ENCODE results near the gene NLRP7.
"Not testable (repeated sequence)": the region's sequence is repeated elsewhere in the genome, so short reads cannot be mapped to it uniquely, and the experiment has no call there.

The NLRP7 gene

DNA sequence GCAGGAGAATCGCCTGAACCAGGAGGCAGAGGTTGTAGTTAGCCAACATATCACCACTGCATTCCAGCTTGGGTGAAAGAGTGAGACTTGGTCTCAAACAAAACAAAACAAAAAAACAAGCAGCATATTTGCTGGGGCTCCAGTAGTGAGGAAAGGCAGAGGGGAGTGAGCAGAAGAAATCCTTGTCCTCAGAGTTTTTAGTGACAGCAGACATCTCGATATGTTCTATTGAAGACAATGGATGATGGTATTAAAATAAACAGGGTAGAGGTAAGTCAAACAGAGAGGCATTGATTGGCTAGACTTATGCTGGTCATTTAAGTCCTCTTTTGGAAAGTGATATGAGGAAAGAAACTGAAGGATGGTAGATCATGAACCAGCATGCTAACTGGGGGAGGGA, 19.0 kb downstream of the NLRP7 start:
- DNase-seq (ENCODE audit: extremely low read depth, low read depth) = no peak
- TF ChIP-seq, protein P1, sequence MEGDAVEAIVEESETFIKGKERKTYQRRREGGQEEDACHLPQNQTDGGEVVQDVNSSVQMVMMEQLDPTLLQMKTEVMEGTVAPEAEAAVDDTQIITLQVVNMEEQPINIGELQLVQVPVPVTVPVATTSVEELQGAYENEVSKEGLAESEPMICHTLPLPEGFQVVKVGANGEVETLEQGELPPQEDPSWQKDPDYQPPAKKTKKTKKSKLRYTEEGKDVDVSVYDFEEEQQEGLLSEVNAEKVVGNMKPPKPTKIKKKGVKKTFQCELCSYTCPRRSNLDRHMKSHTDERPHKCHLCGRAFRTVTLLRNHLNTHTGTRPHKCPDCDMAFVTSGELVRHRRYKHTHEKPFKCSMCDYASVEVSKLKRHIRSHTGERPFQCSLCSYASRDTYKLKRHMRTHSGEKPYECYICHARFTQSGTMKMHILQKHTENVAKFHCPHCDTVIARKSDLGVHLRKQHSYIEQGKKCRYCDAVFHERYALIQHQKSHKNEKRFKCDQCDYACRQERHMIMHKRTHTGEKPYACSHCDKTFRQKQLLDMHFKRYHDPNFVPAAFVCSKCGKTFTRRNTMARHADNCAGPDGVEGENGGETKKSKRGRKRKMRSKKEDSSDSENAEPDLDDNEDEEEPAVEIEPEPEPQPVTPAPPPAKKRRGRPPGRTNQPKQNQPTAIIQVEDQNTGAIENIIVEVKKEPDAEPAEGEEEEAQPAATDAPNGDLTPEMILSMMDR (IDR thresholded peaks at IDR 0.05; ENCODE audit: low read depth, low read length) = no peak

DNA sequence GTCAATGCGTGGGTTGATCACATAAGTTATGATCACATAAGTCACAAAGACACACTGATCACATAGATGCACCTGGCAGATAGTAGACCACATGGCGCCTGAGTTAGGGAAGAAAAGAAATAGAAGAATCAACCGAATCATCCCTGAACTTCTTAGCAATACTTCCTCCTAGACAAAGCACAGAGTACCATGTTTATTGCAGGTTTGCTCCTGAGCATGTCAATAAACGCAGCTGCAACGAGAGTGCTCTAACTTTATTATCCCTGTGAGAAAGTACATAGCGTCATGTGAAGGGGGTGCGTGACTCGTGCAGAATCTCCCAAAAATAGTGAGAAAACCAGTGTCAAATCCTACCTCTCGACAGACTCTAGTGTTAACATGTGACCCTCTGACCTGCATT, 24.1 kb downstream of the NLRP7 start:
- TF ChIP-seq, protein P1 (IDR thresholded peaks at IDR 0.05; ENCODE audit: low read depth, low read length) = no peak
- no peak for DNase-seq (ENCODE audit: extremely low read depth, low read depth)

DNA sequence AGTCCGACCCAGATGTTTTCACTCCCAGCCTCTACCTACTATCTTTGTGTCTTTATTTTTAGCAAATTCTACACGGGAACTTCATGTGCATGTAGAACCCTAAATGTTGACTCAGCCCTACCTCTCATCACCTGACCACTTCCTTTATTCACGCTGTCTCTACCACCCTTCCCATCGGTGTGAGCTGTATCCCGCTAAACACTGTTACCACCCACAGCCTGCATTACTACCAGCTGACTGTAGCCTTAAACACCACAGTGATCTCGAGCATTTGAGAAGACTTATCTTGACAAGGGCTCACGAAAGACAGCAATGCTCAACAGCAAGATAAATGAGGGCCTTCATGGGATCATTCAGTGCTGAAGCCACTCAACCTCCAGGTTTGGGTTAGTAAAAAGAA, 26.2 kb downstream of the NLRP7 start:
- TF ChIP-seq, protein P1 (IDR thresholded peaks at IDR 0.05; ENCODE audit: low read depth, low read length) = no peak
- no peak for DNase-seq (ENCODE audit: extremely low read depth, low read depth)

DNA sequence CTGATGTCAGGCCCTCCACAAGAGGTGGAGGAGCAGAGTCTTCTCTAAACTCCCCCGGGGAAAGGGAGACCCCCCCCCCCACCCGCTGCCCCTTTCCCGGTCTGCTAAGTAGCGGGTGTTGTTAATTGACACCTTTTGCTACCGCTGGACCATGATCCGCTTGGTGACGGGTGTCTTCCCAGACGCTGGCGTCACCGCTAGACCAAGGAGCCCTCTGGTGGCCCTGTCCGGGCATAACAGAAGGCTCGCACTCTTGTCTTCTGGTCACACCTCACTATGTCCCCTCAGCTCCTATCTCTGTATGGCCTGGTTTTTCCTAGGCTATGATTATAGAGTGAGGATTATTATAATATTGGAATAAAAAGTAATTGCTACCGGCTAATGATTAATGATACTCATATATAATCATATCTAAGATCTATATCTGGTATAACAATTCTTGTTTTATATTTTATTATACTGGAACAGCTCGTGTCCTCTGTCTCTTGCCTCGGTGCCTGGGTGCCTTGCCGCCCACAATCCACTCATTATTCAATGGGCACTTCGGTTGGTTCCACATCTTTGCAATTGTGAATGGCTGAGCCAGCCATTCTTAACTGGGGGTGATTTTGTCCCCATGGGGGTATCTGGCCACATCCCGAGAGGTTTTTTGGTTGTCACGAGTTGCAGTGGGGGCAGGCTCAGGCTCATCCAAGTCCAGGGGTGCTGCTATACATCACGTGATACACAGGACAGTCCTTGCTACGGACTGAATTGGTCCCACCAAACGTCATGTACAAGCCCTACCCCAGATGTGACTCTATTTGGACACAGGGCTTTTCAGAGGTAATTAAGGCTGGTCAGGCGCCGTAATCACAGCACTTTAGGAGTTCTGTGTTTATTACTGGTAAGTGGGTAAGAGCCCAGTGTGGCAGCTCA, 27.4 kb downstream of the NLRP7 start:
- not testable (repeated sequence) for DNase-seq (ENCODE audit: extremely low read depth, low read depth)

DNA sequence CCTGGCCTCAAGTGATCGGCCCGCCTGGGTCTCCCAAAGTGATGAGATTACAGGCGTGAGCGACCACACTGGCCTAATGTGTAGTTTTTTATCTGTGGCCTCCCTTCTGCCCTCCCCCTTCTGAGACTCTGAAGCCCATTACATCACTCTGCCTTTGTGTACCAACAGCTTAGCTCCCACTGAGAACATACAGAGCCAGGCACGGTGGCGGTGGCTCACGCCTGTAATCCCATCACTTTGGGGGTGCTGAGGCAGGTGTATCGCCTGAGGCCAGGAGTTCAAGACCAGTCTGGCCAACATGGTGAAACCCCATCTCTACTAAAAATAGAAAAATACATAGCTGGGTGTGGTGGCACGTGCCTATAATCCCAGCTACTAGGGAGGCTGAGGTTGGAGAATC, 28.8 kb downstream of the NLRP7 start:
- DNase-seq (ENCODE audit: extremely low read depth, low read depth) = no peak
- TF ChIP-seq, protein P1 (IDR thresholded peaks at IDR 0.05; ENCODE audit: low read depth, low read length) = no peak

DNA sequence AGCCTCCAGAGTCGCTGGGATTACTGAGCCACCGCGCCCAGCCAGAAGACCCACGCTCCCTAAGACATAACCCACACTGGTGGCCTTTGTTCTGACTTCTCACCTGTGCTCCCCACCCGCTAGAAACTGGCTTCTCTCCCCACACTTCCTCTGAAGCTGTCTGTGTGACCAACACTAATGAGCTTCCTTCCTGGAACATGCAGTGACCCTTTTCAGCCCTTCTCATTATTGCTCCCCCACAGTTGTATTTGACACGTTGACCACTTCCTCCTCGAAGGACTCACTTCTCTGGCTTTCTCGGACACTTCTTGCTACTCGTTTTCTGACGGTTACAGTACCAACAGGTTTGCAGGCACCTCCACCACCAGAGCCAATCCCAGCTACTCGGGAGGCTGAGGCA, 30.5 kb downstream of the NLRP7 start:
- DNase-seq (ENCODE audit: extremely low read depth, low read depth) = no peak

DNA sequence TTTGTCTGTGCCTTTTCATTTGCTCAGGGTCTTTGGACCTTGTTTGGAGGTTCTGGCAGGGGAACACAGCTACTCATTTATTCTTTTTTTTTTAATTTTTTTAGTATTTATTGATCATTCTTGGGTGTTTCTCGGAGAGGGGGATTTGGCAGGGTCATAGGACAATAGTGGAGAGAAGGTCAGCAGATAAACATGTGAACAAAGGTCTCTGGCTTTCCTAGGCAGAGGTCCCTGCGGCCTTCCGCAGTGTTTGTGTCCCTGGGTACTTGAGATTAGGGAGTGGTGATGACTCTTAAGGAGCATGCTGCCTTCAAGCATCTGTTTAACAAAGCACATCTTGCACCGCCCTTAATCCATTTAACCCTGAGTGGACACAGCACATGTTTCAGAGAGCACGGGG, 39.4 kb downstream of the NLRP7 start:
- DNase-seq (ENCODE audit: extremely low read depth, low read depth) = not testable (repeated sequence)

More for the DNA sequence above, 30.5 kb downstream of the NLRP7 start:
- TF ChIP-seq, protein P1 (IDR thresholded peaks at IDR 0.05; ENCODE audit: low read depth, low read length) = no peak

DNA sequence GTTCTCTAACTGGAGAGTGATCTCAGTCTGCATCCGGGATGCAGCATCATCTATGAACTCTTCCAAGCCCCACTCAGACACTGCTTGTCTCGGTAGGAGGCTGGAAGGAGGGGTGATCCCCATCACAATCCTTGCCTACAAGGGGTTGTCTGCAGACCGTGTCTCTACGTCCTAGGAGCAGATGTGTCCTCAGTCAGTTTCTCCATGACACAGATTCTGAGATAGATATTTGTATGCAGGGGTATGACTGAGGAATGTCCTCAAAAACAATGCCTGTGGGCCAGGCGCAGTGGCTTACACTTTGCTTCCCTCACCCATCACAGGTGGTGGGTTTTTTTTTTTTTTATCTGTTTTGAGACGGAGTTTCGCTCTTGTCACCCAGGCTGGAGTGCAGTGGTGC, 40.5 kb downstream of the NLRP7 start:
- no peak for DNase-seq (ENCODE audit: extremely low read depth, low read depth)
- TF ChIP-seq, protein P1 (IDR thresholded peaks at IDR 0.05; ENCODE audit: low read depth, low read length) = no peak

Data from AG09319 (cell line).